Cardiac muscle cell (in vitro differentiated cells and primary cell): ENCODE data around the gene GSK3A. TPM values are rescaled to one million over a fixed set of nuclear protein-coding genes. Genes with fewer than 3 reads are reported as not detected.

ENCODE experiments used
- DNase-seq, 2 donors: peaks; one replicate each; pipeline versions ENCODE4 v3.0.0 to v3.0.0-alpha.2; 2010 to 2017; ENCODE audit warnings: low read depth in 1 of 2, low spot score in 1 of 2
- H3K27ac ChIP-seq: fragments of 200-600 bp; sonication (generic); 2 replicates; pipeline ENCODE4 v1.5.1; 2016
- H3K27me3 ChIP-seq: fragments of 200-600 bp; sonication (generic); 2 replicates; pipeline ENCODE4 v1.6.0; 2016; ENCODE audit warnings: control low read depth
- H3K36me3 ChIP-seq: fragments of 200-600 bp; sonication (generic); 2 replicates; pipeline ENCODE4 v1.5.1; 2016; ENCODE audit warnings: control low read depth
- H3K4me1 ChIP-seq: fragments of 200-600 bp; sonication (generic); 2 replicates; pipeline ENCODE4 v1.8.1; 2017; ENCODE audit warnings: low read depth, mild to moderate bottlenecking, mixed run types
- H3K4me3 ChIP-seq: fragments of 200-600 bp; sonication (generic); 2 replicates; pipeline ENCODE4 v1.5.1; 2016; ENCODE audit warnings: mild to moderate bottlenecking
- H3K9me3 ChIP-seq: fragments of 200-600 bp; sonication (generic); 2 replicates; pipeline ENCODE4 v1.5.1; 2017; ENCODE audit warnings: low read depth, mild to moderate bottlenecking, control low read depth
- polyA plus RNA-seq: library from polyadenylated mRNA; unstranded; fragments of >200 nt; fragmentation: Nextera tagmentation; extraction: Ambion mirVana; gene quantifications from 2 replicates; pipeline ENCODE4 v1.2.1, GENCODE V29; 2016
- total RNA-seq: library from RNA; depleted of rRNA; stranded (reverse); fragments of >200 nt; gene quantifications from 2 replicates; pipeline ENCODE4 v1.2.3, GENCODE V29; 2016
- TF ChIP-seq, protein P1 (sequence below): IDR thresholded peaks from 2 replicates; pipeline ENCODE4 v1.5.1; 2012; ENCODE audit warnings: low read depth, mild to moderate bottlenecking, low read length

The GSK3A gene
- total and polyA plus RNA-seq, 2 experiments from 2014 or later = 28.0 to 40.2 TPM

DNA sequence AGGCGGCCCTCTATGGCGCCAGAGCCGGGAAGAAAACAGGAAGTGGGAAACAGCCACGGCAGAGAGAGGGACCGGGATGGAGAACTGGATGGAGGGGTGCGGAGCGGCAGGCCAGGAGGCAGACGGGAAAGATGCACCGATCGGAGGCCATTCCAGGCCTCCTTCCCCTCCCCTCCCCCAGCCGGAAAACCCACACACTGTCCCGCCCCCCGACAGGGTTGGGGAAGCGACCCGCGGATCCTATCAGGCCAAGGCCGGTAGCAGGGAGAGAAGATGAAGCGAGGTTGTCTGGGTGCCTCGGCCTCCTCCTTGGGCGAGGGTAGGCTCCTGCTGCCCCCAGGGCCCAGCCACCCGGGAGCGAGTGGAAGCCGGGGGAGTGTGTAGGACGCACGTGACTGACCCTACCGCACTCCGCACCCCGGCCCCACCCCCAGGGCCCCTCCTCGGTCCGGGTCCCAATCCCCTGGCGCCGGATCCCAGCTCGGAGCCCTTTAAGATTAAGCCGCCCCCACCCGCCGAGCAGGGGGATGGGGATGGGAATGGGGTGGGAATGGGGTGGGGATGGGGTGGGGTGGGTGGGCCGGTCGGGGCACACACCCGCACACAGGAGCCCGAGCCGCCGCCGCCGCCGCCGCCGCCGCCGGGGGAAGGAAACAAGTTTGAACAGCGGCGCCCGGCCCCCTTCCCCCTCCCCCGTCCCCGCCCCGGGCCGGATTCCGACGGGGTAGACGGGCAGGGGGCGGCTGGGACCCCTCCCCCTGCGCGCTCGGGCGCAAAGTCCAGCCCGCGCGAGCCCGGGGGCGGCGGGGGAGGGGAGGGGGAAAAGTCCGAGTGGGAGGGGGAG is 11.1 kb upstream of the GSK3A start:
- TF ChIP-seq, protein P1, sequence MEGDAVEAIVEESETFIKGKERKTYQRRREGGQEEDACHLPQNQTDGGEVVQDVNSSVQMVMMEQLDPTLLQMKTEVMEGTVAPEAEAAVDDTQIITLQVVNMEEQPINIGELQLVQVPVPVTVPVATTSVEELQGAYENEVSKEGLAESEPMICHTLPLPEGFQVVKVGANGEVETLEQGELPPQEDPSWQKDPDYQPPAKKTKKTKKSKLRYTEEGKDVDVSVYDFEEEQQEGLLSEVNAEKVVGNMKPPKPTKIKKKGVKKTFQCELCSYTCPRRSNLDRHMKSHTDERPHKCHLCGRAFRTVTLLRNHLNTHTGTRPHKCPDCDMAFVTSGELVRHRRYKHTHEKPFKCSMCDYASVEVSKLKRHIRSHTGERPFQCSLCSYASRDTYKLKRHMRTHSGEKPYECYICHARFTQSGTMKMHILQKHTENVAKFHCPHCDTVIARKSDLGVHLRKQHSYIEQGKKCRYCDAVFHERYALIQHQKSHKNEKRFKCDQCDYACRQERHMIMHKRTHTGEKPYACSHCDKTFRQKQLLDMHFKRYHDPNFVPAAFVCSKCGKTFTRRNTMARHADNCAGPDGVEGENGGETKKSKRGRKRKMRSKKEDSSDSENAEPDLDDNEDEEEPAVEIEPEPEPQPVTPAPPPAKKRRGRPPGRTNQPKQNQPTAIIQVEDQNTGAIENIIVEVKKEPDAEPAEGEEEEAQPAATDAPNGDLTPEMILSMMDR = no peak
- H3K9me3 ChIP-seq = no peaks in the 10 kb centered on the region
- H3K27ac ChIP-seq = peak overlapping the region; percentile 95
- H3K36me3 ChIP-seq = no peaks in the 10 kb centered on the region
- peak; percentile 65 to 75 for DNase-seq
- H3K27me3 ChIP-seq = no peaks in the 10 kb centered on the region
- H3K4me3 ChIP-seq = peak overlapping the region; percentile 96
- H3K4me1 ChIP-seq = peaks cover 34% of the 10 kb centered on the region

DNA sequence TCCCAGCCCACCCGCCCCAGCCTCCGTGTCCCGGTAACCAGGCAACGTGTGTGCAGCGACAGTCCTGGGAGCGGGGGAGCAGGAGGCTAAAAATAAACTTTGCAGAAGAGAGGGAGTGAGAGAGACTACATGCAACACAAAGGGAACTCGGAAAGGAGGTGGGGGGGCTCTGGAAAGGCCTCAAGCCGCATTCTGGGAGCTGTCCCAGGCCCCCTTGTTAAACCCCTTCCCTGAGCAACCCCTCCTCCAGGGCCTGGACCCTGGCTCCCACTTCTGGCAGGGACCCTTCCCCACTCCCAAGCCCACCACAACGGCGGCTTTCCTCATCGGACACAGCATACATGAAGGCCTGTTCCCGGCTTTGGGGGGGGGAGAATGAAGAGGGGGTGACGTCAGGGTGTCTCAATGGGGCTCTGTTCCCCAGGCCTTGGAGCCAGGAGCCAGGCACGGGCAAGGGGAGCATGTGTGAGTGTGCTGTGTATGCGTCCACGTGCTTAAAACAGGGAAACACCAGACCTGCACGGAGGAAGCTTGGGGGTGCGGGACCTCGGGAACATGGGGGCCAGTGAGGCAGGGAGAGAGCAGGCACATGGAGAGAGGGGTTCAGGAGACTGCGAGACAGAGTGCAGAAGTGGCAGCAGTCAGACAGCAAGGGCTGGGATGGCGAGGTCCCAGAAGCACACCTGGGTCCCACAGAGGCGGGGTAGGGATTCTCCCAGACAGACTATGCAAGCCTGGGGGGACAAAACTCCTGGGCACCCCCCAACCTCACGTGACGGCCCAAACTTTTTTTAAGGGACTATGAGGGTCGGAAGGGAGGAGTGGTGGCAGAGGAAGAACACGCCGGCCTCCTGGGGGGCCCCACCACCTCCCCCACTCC is 10.2 kb upstream of the GSK3A start:
- DNase-seq = peak; percentile 68 to 71
- TF ChIP-seq, protein P1 = no peak
- Histone ChIP-seq H3K27ac (peak overlapping the region; percentile 95), H3K4me3 (peak overlapping the region; percentile 96), H3K9me3 (no peaks in the 10 kb centered on the region), H3K27me3 (no peaks in the 10 kb centered on the region), H3K4me1 (peaks cover 34% of the 10 kb centered on the region), H3K36me3 (no peaks in the 10 kb centered on the region)

DNA sequence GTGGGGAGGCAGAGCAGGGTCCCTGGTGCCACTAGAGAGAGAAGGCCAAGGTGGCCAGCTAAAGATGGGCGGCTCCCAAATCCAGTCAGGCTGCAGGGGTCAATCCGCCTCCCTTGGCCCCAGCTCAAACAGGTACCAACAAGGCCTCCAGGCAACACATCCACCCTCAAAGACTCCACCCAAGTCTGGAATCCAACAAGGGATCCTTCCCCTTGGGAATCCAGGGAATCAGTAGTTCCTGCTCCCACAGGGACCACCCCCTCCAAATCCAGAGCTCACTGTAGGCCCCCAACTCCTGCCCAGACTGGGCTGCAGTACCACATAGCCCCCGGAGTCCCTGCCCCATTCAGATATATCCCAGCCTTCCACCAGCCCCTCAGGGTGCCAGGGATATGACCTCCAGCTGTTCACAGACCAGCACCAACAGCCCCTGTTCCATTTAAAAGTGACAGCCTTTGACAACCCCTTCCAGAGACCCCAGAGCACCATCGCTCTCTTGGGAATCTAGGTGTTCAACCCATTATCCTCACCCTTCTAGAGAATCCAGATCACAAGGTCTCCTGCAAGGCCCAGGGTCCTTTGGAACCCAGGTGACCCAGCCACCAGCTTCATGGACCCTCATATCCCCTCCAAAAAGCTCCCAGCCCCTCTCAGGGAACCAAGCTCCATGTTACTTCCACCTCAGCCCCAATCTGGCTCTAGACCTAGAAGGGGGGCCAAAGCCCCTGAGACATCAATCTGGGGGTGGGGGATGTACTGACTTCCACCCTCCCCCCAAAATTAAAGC is 9.4 kb upstream of the GSK3A start:
- DNase-seq = no peak
- Histone ChIP-seq H3K4me1 (peaks cover 34% of the 10 kb centered on the region), H3K36me3 (no peaks in the 10 kb centered on the region), H3K27me3 (no peaks in the 10 kb centered on the region), H3K9me3 (no peaks in the 10 kb centered on the region), H3K4me3 (peak overlapping the region; percentile 96), H3K27ac (peak overlapping the region; percentile 95)
- TF ChIP-seq, protein P1 = no peak

DNA sequence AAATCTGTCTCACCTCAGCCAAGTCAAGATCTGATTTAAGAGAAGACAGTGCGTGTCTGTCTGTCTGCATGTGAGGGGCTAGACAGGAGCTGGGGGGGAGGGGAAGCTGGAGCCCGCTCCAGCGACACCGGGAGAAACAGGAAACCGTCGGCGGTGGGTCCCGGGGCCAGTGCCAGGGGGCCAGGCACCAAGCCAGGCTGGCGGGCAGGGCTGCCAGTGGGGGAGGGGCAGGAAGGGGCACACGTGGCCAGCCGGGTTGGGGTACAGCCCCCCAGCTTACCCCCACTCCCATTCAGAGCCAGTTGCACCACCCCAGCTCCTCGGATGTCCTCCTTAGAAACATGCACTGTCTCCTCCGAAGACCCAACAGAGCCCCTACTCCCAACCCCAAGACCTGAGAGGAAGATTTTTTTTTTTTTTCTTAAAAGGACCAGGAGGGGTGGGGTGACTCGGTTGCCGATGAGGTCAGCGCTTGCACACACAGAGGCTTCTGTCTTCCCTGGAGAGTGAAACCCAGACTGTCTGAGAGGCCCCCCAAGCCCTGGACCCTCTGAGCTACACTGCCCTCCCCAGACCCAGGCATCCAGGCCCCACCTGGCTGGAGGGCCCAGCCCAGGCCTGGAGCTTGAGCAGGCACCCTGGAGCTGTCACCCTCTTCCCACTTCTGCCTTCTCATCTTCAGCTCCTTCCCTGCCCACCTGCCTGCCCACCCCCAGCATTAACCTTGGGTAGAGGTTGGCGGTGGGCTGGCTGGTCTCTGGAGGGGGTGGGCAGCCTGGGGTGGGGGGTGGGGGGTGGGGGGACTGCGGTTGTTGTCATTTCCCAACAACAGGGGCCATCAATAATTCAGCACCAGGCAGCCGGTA is 8.5 kb upstream of the GSK3A start:
- Histone ChIP-seq H3K27ac (peak overlapping the region; percentile 95), H3K27me3 (no peaks in the 10 kb centered on the region), H3K36me3 (no peaks in the 10 kb centered on the region), H3K9me3 (no peaks in the 10 kb centered on the region), H3K4me3 (no peak overlapping the region), H3K4me1 (peaks cover 28% of the 10 kb centered on the region)
- TF ChIP-seq, protein P1 = no peak
- DNase-seq = peak in 1 of 2 donors; percentile 53
